NCI-H146 (cell line): ENCODE data around the gene ZNF311.
A peak's percentile ranks its signal among the peaks of the same experiment; 100 is the strongest.
"Not testable (repeated sequence)": the region's sequence is repeated elsewhere in the genome, so short reads cannot be mapped to it uniquely, and the experiment has no call there.

Experiments used
- DNase-seq: peaks from one replicate; lab custom pipeline; 2025; lab: John Stamatoyannopoulos, UW

Gene ZNF311

DNA sequence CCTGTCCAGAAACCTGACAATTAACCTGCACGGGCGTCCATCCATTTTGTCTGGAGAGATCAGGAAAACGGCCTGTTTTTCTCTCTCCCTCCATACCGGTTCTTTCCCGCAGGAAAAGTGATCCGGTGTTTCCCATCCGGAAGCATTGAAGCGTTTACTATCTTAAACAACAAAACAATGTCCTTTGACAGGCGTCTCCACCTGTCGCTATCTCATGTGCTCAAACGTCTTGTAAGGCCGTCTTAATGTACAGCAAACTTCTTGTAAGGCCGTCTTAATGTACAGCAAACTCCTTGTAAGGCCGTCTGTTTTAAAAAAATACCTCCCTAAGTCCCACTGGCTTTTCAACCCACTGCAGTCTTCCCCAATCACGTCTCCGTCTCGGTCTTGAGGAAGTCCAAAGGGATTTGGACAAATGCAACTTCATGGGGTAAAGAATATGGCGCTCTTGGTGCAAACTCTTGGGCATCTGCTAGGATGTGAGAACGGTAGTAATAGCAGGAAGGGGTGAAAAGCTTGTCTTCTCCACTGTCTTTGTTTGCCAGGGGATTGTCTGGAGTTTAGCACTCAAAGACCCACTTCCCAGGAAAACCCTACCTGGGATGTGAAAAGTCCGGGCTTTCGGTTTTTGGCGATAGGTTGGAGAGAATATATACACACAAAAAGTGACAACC lies 51.4 kb downstream of the ZNF311 start:
- peak; percentile 51 for DNase-seq

DNA sequence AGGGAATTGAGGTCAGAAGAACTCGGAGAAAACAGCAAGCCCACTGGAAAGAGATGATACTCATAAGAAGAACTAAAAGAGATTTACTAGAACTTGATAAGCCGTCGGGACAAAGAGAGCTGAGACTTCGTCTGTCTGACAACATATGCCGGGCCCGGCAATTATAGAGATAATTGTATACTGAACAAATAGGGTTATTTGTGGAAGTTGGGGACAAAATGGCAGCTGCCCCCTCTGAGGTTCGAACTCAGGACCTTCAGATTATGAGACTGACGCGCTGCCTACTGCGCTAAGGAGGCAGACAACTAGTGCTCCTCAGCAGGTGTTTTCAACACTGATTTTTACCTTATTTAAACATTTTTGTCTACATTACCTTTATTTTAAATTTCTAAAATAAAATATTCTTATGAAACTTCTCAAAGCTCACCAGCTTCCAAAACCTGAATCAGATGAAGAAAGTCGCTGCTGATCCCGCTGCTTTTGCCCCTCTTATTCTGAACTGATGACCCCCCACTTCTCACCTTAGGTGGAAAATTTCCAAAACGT lies 52.0 kb downstream of the ZNF311 start:
- DNase-seq, result peak; percentile 86

DNA sequence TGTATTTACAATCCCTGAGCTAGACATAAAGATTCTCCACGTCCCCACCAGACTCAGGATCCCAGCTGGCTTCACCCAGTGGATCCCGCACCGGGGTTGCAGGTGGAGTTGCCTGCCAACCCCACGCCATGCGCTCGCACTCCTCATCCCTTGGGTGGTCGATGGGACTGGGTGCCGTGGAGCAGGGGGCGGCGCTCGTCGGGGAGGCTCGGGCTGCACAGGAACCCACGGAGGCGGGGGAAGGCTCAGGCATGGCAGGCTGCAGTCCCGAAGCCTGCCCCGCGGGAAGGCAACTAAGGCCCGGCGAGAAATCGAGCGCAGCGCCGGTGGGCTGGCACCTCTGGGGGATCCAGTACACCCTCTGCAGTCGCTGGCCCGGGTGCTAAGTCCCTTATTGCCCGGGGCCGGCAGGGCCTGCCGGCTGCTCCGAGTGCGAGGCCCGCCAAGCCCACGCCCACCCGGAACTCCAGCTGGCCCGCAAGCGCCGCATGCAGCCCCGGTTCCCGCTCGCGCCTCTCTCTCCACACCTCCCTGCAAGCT lies 55.4 kb downstream of the ZNF311 start:
- not testable (repeated sequence) for DNase-seq

DNA sequence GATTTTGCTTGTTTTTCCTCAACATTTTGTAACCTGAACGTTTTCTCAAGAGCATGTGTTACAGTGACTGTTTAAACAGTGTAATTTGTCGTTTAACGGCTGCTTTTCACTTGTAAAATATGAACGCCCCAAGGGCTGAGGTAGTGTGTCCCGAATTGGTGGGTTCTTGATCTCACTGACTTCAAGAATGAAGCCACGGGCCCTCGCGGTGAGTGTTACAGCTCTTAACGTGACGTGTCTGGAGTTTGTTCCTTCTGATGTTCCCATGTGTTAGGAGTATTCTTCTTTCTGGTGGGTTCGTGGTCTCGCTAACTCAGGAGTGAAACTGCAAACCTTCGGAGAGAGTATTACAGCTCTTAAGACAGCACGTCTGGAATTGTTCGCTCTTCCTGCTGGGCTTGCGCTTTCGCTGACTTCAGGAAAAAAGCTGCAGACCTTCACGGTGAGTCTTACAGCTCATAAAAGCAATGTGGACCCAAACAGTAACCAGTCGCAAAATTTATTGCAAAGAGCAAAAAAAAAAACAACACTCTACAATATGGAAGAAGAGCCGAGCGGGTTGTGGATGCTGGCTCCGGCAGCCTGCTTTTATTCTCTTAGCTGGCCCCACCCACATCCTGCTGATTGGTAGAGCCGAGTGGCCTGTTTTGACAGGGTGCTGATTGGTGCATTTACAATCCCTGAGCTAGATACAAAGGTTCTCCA lies 56.2 kb downstream of the ZNF311 start:
- no peak for DNase-seq

DNA sequence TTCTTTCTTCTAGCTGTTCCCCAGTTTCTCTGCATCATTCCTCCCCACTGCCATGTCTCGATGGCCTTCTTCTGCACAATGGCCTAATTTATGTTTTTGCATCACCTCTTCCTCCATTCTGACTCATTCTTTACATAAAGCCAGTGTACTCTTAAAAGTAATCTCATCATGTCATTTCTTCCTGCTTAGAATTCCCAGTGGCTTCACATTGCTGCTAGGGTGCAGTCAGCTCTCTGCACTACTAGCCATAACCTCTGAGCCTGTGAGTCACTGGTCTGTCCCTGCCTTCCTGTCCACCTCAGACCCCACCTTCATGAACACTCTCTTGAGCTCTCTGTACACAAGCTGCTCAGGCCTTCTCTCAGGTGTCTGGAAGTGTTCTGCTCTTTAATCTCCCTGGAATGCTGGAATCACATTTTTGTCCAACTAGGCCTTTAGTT lies 57.3 kb downstream of the ZNF311 start:
- no peak for DNase-seq

DNA sequence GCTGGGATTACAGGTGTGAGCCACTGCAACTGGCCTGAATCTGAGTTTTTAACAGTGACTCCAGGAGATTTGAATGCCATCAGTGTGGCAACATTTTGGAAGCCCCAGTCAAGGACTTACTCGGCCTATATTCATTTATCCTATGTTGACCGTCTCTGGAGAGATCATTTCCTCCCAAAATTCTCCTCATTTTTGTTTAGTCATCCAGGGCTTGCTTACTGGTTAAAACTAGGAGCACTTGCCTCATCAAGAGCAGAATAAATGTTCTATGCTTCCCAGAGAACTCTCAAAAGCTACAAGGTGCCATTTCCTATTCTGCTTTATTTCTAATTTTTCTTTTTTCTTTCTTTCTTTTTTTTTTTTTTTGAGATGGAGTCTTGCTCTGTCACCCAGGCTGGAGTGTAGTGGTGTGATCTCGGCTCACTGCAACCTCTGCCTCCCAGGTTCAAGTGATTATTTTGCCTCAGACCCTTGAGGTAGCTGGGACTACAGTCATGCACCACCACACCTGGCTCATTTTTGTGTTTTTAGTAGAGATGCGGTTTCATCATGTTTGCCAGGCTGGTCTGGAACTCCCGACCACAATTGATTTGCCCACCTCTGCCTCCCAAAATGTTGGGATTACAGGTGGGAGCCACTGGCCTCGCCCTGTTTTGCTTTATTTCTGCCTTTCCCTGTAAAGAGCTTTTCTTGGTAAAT lies 57.9 kb downstream of the ZNF311 start:
- no peak for DNase-seq

DNA sequence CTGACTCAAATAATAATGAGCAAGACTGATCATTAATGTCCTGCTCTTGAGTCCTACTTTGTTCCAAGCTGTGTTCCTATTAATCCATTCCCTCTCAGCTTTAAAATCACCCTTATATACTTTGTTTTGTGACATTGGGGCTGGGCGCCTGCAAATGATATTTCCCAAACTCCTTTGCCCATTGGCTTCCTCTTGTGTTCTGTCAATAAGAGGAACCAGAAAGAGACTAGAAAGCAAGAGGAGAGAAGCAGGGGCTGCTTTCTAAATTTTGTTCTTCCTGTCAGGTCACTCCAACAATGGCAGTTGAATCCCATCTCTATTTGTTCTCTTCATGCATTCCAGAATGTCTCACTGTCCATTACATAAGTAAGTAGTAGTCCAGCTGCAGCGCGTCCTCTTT lies 59.8 kb downstream of the ZNF311 start:
- no peak for DNase-seq
